CD8-positive, alpha-beta memory T cell (primary cell): Measurements from ENCODE around the gene RNF11. TPM values are rescaled to one million over a fixed set of nuclear protein-coding genes. Genes with fewer than 3 reads are reported as not detected.

Experiments used
- CTCF ChIA-PET: fragments of 350-600 bp; sonication (Branson Sonifier 250); formaldehyde crosslinking; loops from one replicate; lab custom pipeline; 2021; ENCODE audit warnings: antibody characterized with exemption; lab: Charles Lee
- POLR2A ChIA-PET: fragments of 350-600 bp; sonication (Branson Sonifier 250); formaldehyde crosslinking; loops from one replicate; lab custom pipeline; 2021; ENCODE audit warnings: antibody characterized with exemption; lab: Charles Lee
- DNase-seq, 5 donors: peaks; one replicate each; pipeline versions ENCODE4 v3.0.0 to v3.0.0-alpha.2; 2020 to 2022; ENCODE audit warnings: mixed read lengths in 1 of 5
- H3K27ac ChIP-seq: one replicate; pipeline ENCODE4 v1.7.0; 2013; ENCODE audit warnings: low read depth, mild to moderate bottlenecking, low read length, moderate library complexity
- H3K27me3 ChIP-seq: 2 replicates; pipeline ENCODE4 v1.7.0; 2013; ENCODE audit warnings: low read length, mild to moderate bottlenecking; ENCODE audit not compliant: insufficient read depth, poor library complexity, severe bottlenecking
- H3K36me3 ChIP-seq: 2 replicates; pipeline ENCODE4 v1.7.0; 2013; ENCODE audit warnings: mild to moderate bottlenecking, low read length, moderate library complexity; ENCODE audit not compliant: insufficient read depth
- H3K4me1 ChIP-seq: 2 replicates; pipeline ENCODE4 v1.7.0; 2013; ENCODE audit warnings: mild to moderate bottlenecking, low read length, moderate library complexity; ENCODE audit not compliant: insufficient read depth
- H3K4me3 ChIP-seq: 2 replicates; pipeline ENCODE4 v1.7.0; 2013; ENCODE audit warnings: mild to moderate bottlenecking, low read length
- H3K9me3 ChIP-seq: 2 replicates; pipeline ENCODE4 v1.7.0; 2013; ENCODE audit warnings: mild to moderate bottlenecking, low read length
- H3K27ac Mint-ChIP-seq, 8 donors: one replicate each; pipeline ENCODE4 v1.8.0; 2020 to 2021; ENCODE audit warnings: mixed read lengths in 8 of 8, mild to moderate bottlenecking in 6 of 8, inconsistent platforms in 3 of 8, moderate library complexity in 3 of 8
- H3K27me3 Mint-ChIP-seq, 2 donors: one replicate each; pipeline ENCODE4 v1.8.0; 2020 to 2021; ENCODE audit warnings: mixed read lengths in 2 of 2, mild to moderate bottlenecking in 1 of 2, moderate library complexity in 1 of 2
- H3K36me3 Mint-ChIP-seq, 3 donors: one replicate each; pipeline ENCODE4 v1.8.0; 2020 to 2021; ENCODE audit warnings: mixed read lengths in 3 of 3, inconsistent platforms in 1 of 3, mild to moderate bottlenecking in 1 of 3
- H3K4me1 Mint-ChIP-seq, 3 donors: one replicate each; pipeline ENCODE4 v1.8.0; 2020 to 2021; ENCODE audit warnings: mixed read lengths in 3 of 3, inconsistent platforms in 1 of 3, mild to moderate bottlenecking in 1 of 3
- H3K4me3 Mint-ChIP-seq, 7 donors: one replicate each; pipeline ENCODE4 v1.8.0; 2020 to 2021; ENCODE audit warnings: mixed read lengths in 7 of 7, mild to moderate bottlenecking in 6 of 7, moderate library complexity in 4 of 7, inconsistent platforms in 2 of 7
- H3K9me3 Mint-ChIP-seq, 5 donors: one replicate each; pipeline ENCODE4 v1.8.0; 2020 to 2022; ENCODE audit warnings: mixed read lengths in 5 of 5, mild to moderate bottlenecking in 3 of 5, moderate library complexity in 2 of 5, inconsistent platforms in 1 of 5
- polyA plus RNA-seq: library from polyadenylated mRNA; unstranded; fragments of 300-500 nt; fragmentation: Illumina TruSeq; gene quantifications from one replicate; pipeline ENCODE4 v1.2.3, GENCODE V29; 2021
- total RNA-seq, 2 experiments: library from RNA; stranded (reverse); gene quantifications; one replicate each; pipeline ENCODE4 v1.2.3, GENCODE V29; 2021

The RNF11 gene
- total RNA-seq (10 to 100 TPM; 37.4 to 40.1 TPM), polyA plus RNA-seq (31.1 TPM)

- Histone ChIP-seq H3K27ac (peak within 1 kb of the TSS; percentile 91), H3K9me3 (no peaks in the 10 kb centered on the region), H3K4me3 (peak within 1 kb of the TSS; percentile 63), H3K27me3 (no peaks in the 10 kb centered on the region), H3K36me3 (no peaks in the 10 kb centered on the region), H3K4me1 (peaks cover 48% of the 10 kb centered on the region)
- peak; percentile 89 to 94 (median 91) for DNase-seq
- Mint-ChIP-seq H3K4me1 (peaks cover 14 to 33% (median 15%) of the 10 kb centered on the region in 3 donors), H3K36me3 (peaks cover 0 to 5% (median 0%) of the 10 kb centered on the region in 3 donors), H3K4me3 (peak within 1 kb of the TSS; percentile 92 to 99 (median 98)), H3K27ac (peak within 1 kb of the TSS; percentile 93 to 100 (median 99)), H3K9me3 (no peaks in the 10 kb centered on the region), H3K27me3 (no peaks in the 10 kb centered on the region)
- POLR2A ChIA-PET = interaction anchor here (0.8 to 1.2 kb wide), 5 partner anchors 9 to 493 kb away, joined by 3 to 5 read pairs (median 4); partner anchors contain the start of gene CDKN2C
- CTCF ChIA-PET = interaction anchor here (0.5 to 2.0 kb wide), 4 partner anchors 9 to 50 kb away, joined by 3 to 10 read pairs (median 4); no protein-coding TSS in a partner anchor
These were observed at the start of gene RNF11 for GRCh38 chr1:51235673-51236530. Gene RNF11, plus strand, starts transcription at chr1:51236273. Its CDS starts 484 bp downstream, at chr1:51236757.

DNA sequence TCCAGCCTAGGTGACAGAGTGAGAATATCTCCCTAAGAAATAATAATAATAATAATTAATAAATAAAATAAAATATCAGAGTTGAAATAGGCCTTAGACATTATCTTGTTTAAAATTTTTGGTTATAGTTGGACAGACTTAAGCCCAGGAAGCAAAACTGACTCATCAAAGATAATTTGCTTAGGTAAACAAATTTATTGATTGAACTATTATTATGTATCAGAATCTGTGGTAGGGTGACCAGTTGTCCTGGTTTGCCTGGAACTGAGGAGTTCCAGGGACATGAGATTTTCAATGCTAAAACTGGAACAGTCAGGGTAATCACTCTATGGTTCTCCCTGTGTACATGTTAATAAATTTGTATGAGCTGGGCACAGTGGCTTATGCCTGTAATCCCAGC lies 47.8 kb upstream of the RNF11 start:
- no peak overlapping the region for H3K27ac ChIP-seq
- Mint-ChIP-seq H3K27me3 (peaks cover 0 to 1% of the 10 kb centered on the region in 2 donors), H3K4me1 (no peaks in the 10 kb centered on the region), H3K9me3 (no peaks in the 10 kb centered on the region), H3K27ac (no peak overlapping the region), H3K36me3 (no peaks in the 10 kb centered on the region), H3K4me3 (no peak overlapping the region)
- POLR2A ChIA-PET = no interaction called here
- H3K36me3 ChIP-seq = no peaks in the 10 kb centered on the region
- no peak for DNase-seq
- H3K4me3 ChIP-seq = no peak overlapping the region
- no peaks in the 10 kb centered on the region for H3K27me3 ChIP-seq
- CTCF ChIA-PET = interaction anchor here (1.1 to 4.3 kb wide), 9 partner anchors 8 to 413 kb away, joined by 3 to 39 read pairs (median 9); partner anchors contain the start of genes CDKN2C and RNF11
- no peaks in the 10 kb centered on the region for H3K9me3 ChIP-seq
- H3K4me1 ChIP-seq = no peaks in the 10 kb centered on the region

GRCh38 chr1:51189421-51190073 lies 46.5 kb upstream of the RNF11 start:
- H3K27ac ChIP-seq = no peak overlapping the region
- ChIA-PET POLR2A (no interaction called here), CTCF (interaction anchor here (0.8 to 4.3 kb wide), 15 partner anchors 9 to 415 kb away, joined by 3 to 39 read pairs (median 3); partner anchors contain the start of genes CDKN2C and RNF11)
- no peak overlapping the region for H3K4me3 ChIP-seq
- Mint-ChIP-seq H3K27me3 (peaks cover 0 to 1% of the 10 kb centered on the region in 2 donors), H3K27ac (no peak overlapping the region), H3K36me3 (no peaks in the 10 kb centered on the region), H3K4me1 (no peaks in the 10 kb centered on the region), H3K9me3 (no peaks in the 10 kb centered on the region), H3K4me3 (no peak overlapping the region)
- H3K4me1 ChIP-seq = no peaks in the 10 kb centered on the region
- H3K9me3 ChIP-seq = no peaks in the 10 kb centered on the region
- no peaks in the 10 kb centered on the region for H3K27me3 ChIP-seq
- peak; percentile 5 to 48 (median 36) for DNase-seq
- H3K36me3 ChIP-seq = no peaks in the 10 kb centered on the region

DNA sequence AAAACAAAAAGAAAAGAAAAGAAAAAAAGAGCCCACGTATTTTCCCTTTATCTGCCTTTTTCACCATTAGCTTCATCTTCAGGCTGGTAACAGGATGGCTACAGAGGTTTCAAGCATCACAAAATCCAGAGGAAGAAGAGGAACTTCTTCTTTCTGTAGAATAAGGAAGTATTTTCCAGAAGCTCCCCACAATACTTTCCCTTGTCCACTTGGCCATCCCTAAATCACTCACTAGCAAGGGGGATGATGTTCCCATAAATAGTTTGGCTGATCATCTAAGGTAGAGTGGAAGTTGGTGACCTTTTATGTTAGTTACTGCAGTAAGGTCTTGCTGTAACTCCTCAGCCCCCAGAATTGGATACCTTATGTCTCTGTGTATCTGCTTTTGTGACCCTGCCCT lies 45.1 kb upstream of the RNF11 start:
- Mint-ChIP-seq H3K27me3 (peaks cover 1% of the 10 kb centered on the region in 2 donors), H3K27ac (no peak overlapping the region), H3K4me1 (no peaks in the 10 kb centered on the region), H3K9me3 (no peaks in the 10 kb centered on the region), H3K4me3 (no peak overlapping the region), H3K36me3 (no peaks in the 10 kb centered on the region)
- no peaks in the 10 kb centered on the region for H3K27me3 ChIP-seq
- H3K4me1 ChIP-seq = no peaks in the 10 kb centered on the region
- CTCF ChIA-PET = interaction anchor here (1.0 to 4.3 kb wide), 9 partner anchors 11 to 416 kb away, joined by 3 to 39 read pairs (median 5); no protein-coding TSS in a partner anchor
- H3K36me3 ChIP-seq = no peaks in the 10 kb centered on the region
- no peaks in the 10 kb centered on the region for H3K9me3 ChIP-seq
- POLR2A ChIA-PET = no interaction called here
- no peak overlapping the region for H3K27ac ChIP-seq
- DNase-seq = no peak
- no peak overlapping the region for H3K4me3 ChIP-seq

- Histone ChIP-seq H3K27me3 (no peaks in the 10 kb centered on the region), H3K9me3 (no peaks in the 10 kb centered on the region), H3K27ac (no peak overlapping the region), H3K36me3 (no peaks in the 10 kb centered on the region), H3K4me3 (no peak overlapping the region), H3K4me1 (no peaks in the 10 kb centered on the region)
- H3K27ac Mint-ChIP-seq = no peak overlapping the region
- H3K9me3 Mint-ChIP-seq = no peaks in the 10 kb centered on the region
- DNase-seq = peak; percentile 17 to 55 (median 18)
- POLR2A ChIA-PET = interaction anchor here (1.0 kb wide), 1 partner anchor 43 kb away, joined by 3 read pairs; no protein-coding TSS in a partner anchor
- H3K36me3 Mint-ChIP-seq = no peaks in the 10 kb centered on the region
- peaks cover 1 to 6% of the 10 kb centered on the region in 2 donors for H3K27me3 Mint-ChIP-seq
- no peak overlapping the region for H3K4me3 Mint-ChIP-seq
- H3K4me1 Mint-ChIP-seq = no peaks in the 10 kb centered on the region
- CTCF ChIA-PET = interaction anchor here (0.7 to 3.1 kb wide), 10 partner anchors 11 to 403 kb away, joined by 3 to 14 read pairs (median 6); no protein-coding TSS in a partner anchor
These were observed 43.7 kb upstream of the RNF11 start for GRCh38 chr1:51192213-51192843.

GRCh38 chr1:51193564-51193963 lies 42.5 kb upstream of the RNF11 start:
- H3K4me1 Mint-ChIP-seq = no peaks in the 10 kb centered on the region
- Histone ChIP-seq H3K27me3 (no peaks in the 10 kb centered on the region), H3K4me1 (no peaks in the 10 kb centered on the region), H3K4me3 (no peak overlapping the region), H3K9me3 (no peaks in the 10 kb centered on the region), H3K27ac (no peak overlapping the region), H3K36me3 (no peaks in the 10 kb centered on the region)
- H3K9me3 Mint-ChIP-seq = no peaks in the 10 kb centered on the region
- no peak overlapping the region for H3K27ac Mint-ChIP-seq
- no peak for DNase-seq
- ChIA-PET POLR2A (interaction anchor here (1.0 kb wide), 1 partner anchor 42 kb away, joined by 3 read pairs; no protein-coding TSS in a partner anchor), CTCF (interaction anchor here (1.5 to 3.1 kb wide), 4 partner anchors 10 to 419 kb away, joined by 4 to 14 read pairs (median 10); no protein-coding TSS in a partner anchor)
- peaks cover 1 to 6% of the 10 kb centered on the region in 2 donors for H3K27me3 Mint-ChIP-seq
- H3K36me3 Mint-ChIP-seq = no peaks in the 10 kb centered on the region
- H3K4me3 Mint-ChIP-seq = no peak overlapping the region

- Mint-ChIP-seq H3K4me3 (no peak overlapping the region), H3K9me3 (no peaks in the 10 kb centered on the region), H3K4me1 (no peaks in the 10 kb centered on the region), H3K27ac (no peak overlapping the region), H3K36me3 (no peaks in the 10 kb centered on the region), H3K27me3 (no peaks in the 10 kb centered on the region)
- POLR2A ChIA-PET = no interaction called here
- no peaks in the 10 kb centered on the region for H3K36me3 ChIP-seq
- H3K27me3 ChIP-seq = no peaks in the 10 kb centered on the region
- H3K4me1 ChIP-seq = no peaks in the 10 kb centered on the region
- DNase-seq = no peak
- H3K9me3 ChIP-seq = no peaks in the 10 kb centered on the region
- H3K27ac ChIP-seq = no peak overlapping the region
- CTCF ChIA-PET = interaction anchor here (1.7 kb wide), 1 partner anchor 11 kb away, joined by 7 read pairs; no protein-coding TSS in a partner anchor
- no peak overlapping the region for H3K4me3 ChIP-seq
These were observed 32.8 kb upstream of the RNF11 start for GRCh38 chr1:51203121-51203873.
